Mucosa of descending colon (tissue), 3 donors: ENCODE data around the gene KLHL30. TPM values are rescaled to one million over a fixed set of nuclear protein-coding genes. Genes with fewer than 3 reads are reported as not detected.

Experiments used
- ATAC-seq: fragments of 200-7000 bp; cut with Tn5 transposase; one replicate; pipeline ENCODE4 v1.9.1; 2020; ENCODE audit warnings: mild to moderate bottlenecking, moderate library complexity
- DNase-seq, 3 donors: peaks; one replicate each; pipeline ENCODE4 v3.0.0-alpha.2; 2020
- H3K36me3 ChIP-seq: fragments of 200-600 bp; one replicate; pipeline ENCODE4 v1.8.0; 2021; ENCODE audit warnings: low read depth, mild to moderate bottlenecking
- H3K4me1 ChIP-seq: fragments of 200-600 bp; one replicate; pipeline ENCODE4 v1.8.0; 2021; ENCODE audit warnings: low read depth, mild to moderate bottlenecking
- H3K4me3 ChIP-seq: fragments of 200-600 bp; one replicate; pipeline ENCODE4 v1.8.0; 2021; ENCODE audit warnings: mild to moderate bottlenecking
- H3K9me3 ChIP-seq: fragments of 200-600 bp; one replicate; pipeline ENCODE4 v1.8.0; 2021; ENCODE audit warnings: mild to moderate bottlenecking
- intact Hi-C, 2 donors: fragments of 100-400 bp; cut with DNase I in 1 of 2; cut with micrococcal nuclease in 1 of 2; formaldehyde crosslinking; loops; one replicate each; pipeline versions ENCODE4 v1.11.0 to v1.11.1; 2022; cut with DNase I, micrococcal nuclease
- total RNA-seq, 3 donors: library from RNA; stranded (reverse); fragmentation: NEBNext Ultra II Directional in 2 of 3; extraction: Animal tissue kit (Norgen Biotek cat#: 25700) in 2 of 3; gene quantifications; one replicate each; pipeline versions ENCODE4 v1.2.1 to v1.2.4, GENCODE V29; 2021 to 2023
- TF ChIP-seq, protein P1 (sequence below): fragments of 200-600 bp; IDR thresholded peaks from one replicate; pipeline ENCODE4 v1.8.0; 2022; ENCODE audit warnings: antibody characterized with exemption, mild to moderate bottlenecking
- donor health status: DM: no; HTN: no; CAD: no; lungs with moderate emphysema.
- donor health status: DM: no; HTN: no; CAD: no.
- donor health status: DM: no; HTN: yes; CAD: no.

KLHL30 gene
- total RNA-seq, 3 donors from 2014 or later: 0.17 to 1.1 (median 0.24) TPM

DNA sequence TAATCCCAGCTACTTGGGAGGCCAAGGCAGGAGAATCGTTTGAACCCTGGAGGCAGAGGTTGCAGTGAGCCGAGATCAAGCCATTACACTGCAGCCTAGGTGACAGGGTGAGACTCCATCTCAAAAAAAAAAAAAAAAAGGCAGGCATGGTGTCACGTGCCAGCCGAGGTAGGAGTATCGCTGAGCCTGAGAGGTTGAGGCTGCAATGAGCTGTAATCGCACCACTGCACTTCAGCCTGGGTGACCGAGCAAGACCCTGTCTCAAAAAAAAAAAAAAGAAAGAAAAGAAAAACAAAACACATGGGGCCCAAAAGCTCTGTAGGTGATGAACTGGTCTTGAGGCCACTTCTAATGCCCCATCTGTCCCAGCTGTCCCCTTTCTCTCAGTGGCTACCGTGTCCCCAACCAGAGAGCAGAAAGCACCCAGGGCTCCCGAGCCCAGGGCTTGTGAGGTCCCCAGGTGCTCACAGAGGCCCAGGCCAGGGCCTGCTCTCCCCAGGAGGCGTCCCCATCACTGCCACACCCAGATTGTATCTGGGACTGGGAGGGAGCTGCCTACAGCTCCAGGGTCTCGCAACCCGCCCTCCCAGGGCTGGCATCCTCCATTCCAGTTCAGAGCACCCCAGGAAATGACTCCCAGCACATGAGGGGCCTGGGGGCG is 8.5 kb downstream of the KLHL30 start:
- Histone ChIP-seq H3K4me1 (peaks cover 10% of the 10 kb centered on the region), H3K9me3 (no peaks in the 10 kb centered on the region), H3K4me3 (no peak overlapping the region), H3K36me3 (no peaks in the 10 kb centered on the region)
- no peak for ATAC-seq
- intact Hi-C loops: no loop called here
- DNase-seq: no peak
- TF ChIP-seq, protein P1, sequence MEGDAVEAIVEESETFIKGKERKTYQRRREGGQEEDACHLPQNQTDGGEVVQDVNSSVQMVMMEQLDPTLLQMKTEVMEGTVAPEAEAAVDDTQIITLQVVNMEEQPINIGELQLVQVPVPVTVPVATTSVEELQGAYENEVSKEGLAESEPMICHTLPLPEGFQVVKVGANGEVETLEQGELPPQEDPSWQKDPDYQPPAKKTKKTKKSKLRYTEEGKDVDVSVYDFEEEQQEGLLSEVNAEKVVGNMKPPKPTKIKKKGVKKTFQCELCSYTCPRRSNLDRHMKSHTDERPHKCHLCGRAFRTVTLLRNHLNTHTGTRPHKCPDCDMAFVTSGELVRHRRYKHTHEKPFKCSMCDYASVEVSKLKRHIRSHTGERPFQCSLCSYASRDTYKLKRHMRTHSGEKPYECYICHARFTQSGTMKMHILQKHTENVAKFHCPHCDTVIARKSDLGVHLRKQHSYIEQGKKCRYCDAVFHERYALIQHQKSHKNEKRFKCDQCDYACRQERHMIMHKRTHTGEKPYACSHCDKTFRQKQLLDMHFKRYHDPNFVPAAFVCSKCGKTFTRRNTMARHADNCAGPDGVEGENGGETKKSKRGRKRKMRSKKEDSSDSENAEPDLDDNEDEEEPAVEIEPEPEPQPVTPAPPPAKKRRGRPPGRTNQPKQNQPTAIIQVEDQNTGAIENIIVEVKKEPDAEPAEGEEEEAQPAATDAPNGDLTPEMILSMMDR: no peak

DNA sequence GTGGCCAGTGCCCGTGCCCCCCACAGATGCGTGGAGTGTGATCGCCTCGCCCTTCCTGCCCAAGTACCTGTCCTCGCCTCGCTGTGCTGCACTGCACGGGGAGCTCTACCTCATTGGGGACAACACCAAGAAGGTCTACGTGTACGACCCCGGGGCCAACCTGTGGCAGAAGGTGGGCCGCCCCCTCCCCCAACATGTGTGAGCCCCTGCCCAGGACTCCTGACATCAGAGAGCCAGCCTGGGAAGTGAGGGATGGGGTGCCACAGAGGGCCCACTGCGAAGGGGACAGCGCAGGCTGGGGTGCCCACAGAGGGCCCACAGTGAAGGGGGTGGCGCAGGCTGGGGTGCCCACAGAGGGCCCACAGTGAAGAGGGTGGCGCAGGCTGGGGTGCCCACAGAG is 10.5 kb downstream of the KLHL30 start:
- Histone ChIP-seq H3K4me3 (no peak overlapping the region), H3K36me3 (no peaks in the 10 kb centered on the region), H3K9me3 (no peaks in the 10 kb centered on the region), H3K4me1 (no peaks in the 10 kb centered on the region)
- intact Hi-C loops: no loop called here
- no peak for DNase-seq
- TF ChIP-seq, protein P1: no peak
- ATAC-seq: no peak

DNA sequence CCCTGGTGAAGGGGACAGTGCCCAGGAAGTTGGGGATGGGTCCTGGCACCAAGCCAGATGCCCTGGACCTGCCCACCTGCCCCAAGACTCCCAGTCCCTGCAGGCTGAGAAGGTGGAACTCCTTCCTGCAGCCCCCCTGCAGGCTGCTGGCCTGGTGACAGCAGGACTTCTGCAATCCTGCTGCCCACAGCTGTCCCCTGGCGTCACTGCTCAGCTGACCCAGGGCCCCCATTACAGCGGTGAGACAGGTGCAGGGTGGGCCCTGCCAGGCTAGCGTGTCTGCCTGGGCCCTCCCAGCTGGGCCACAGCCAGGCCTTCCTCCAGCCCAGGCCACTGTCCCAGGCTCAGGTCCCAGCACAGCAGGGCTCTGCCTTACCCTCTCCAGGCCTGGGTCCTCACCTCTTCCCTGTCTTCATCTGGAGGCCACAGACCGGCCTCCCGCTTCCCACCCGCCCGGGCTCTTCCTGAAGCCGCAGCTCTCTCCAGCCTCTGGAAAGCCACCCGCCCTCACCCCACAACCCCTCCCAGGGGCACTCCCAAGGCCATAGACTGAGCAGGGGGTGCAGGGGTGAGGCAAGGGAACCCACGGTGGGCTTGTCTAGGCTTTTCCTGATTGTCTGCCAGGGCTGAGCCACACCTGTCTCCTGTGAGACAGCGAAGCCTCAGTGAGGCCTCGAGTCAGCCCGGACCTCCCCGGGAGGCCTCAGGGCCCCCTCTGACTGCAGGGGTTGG is 11.5 kb downstream of the KLHL30 start:
- DNase-seq (no peak), ATAC-seq (peak; percentile 22)
- H3K36me3 ChIP-seq: no peaks in the 10 kb centered on the region
- H3K9me3 ChIP-seq: no peaks in the 10 kb centered on the region
- no peaks in the 10 kb centered on the region for H3K4me1 ChIP-seq
- H3K4me3 ChIP-seq: no peak overlapping the region
- TF ChIP-seq, protein P1: no peak
- intact Hi-C loops: no loop called here

DNA sequence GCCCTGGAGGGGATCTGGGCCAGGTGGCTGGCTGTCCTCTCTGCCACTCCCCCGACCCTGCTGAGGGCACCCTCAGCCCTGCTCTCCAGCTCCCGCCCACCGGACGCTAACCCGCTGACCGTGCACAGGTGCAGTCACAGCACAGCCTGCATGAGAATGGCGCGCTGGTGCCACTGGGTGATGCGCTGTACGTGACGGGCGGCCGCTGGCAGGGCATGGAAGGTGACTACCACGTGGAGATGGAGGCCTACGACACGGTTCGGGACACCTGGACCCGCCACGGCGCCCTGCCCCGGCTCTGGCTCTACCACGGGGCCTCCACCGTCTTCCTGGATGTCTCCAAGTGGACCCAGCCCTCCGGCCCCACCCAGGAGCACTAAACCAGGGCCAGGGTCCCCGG is 12.2 kb downstream of the KLHL30 start:
- no peak for ATAC-seq
- intact Hi-C loops: no loop called here
- DNase-seq: no peak
- Histone ChIP-seq H3K9me3 (no peaks in the 10 kb centered on the region), H3K4me3 (no peak overlapping the region), H3K4me1 (no peaks in the 10 kb centered on the region), H3K36me3 (no peaks in the 10 kb centered on the region)
- TF ChIP-seq, protein P1: no peak

DNA sequence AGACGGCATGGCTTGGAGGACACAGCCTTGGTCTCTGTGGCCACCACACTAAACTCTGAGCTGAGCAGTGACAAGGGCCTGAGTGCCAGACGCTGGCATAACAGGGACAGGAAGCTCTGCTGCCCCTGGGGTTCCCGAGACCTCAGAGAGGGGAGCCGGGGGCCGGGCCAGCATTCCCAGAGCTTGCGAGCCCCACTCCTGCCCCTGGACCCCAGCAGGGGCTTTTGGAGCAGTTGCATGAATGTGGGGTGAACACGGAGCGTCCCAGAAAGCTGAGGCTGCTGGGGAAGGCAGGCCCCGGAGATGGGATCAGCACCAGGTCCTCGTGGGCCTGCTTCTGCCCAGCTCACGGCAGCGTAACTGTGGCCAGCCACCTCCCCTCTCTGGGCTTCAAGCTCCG is 12.7 kb downstream of the KLHL30 start:
- DNase-seq: no peak
- H3K4me1 ChIP-seq: no peaks in the 10 kb centered on the region
- TF ChIP-seq, protein P1: no peak
- H3K9me3 ChIP-seq: no peaks in the 10 kb centered on the region
- no peak overlapping the region for H3K4me3 ChIP-seq
- no peaks in the 10 kb centered on the region for H3K36me3 ChIP-seq
- ATAC-seq: no peak
- intact Hi-C loops: no loop called here
